HUES64 (cell line): ENCODE measurements around the gene ANXA10. TPM values are rescaled to one million over a fixed set of nuclear protein-coding genes. Genes with fewer than 3 reads are reported as not detected.

Source experiments
- H3K27ac ChIP-seq: 2 replicates; pipeline ENCODE4 v1.7.0; 2013; ENCODE audit warnings: low read depth, low read length, inconsistent platforms
- H3K27me3 ChIP-seq: 2 replicates; pipeline ENCODE4 v1.6.1; 2013; ENCODE audit warnings: mild to moderate bottlenecking, low read length; ENCODE audit not compliant: insufficient read depth
- H3K36me3 ChIP-seq: 2 replicates; pipeline ENCODE4 v1.6.1; 2013; ENCODE audit warnings: mild to moderate bottlenecking, low read length; ENCODE audit not compliant: insufficient read depth
- H3K4me1 ChIP-seq: 2 replicates; pipeline ENCODE4 v1.6.1; 2013; ENCODE audit warnings: mild to moderate bottlenecking, low read length, moderate library complexity; ENCODE audit not compliant: insufficient read depth
- H3K4me3 ChIP-seq: 2 replicates; pipeline ENCODE4 v1.5.1; 2013; ENCODE audit warnings: mild to moderate bottlenecking, low read length, moderate library complexity
- H3K9ac ChIP-seq: 2 replicates; pipeline ENCODE4 v1.6.1; 2013; ENCODE audit warnings: mild to moderate bottlenecking, low read depth, low read length
- H3K9me3 ChIP-seq: 2 replicates; pipeline ENCODE4 v1.6.1; 2013; ENCODE audit warnings: low read depth, low read length; ENCODE audit not compliant: insufficient read depth
- WGBS: fragments of 150-250, 120-280 bp; methylation state at CpG from one replicate; pipeline ENCODE4 v1.1.7; 2013; ENCODE audit warnings: missing lambda C conversion rate; 5-methylcytosine and 5-hydroxymethylcytosine counted together
- polyA plus RNA-seq, 2 experiments: library from polyadenylated mRNA; stranded (reverse); fragments of 50-300 nt; gene quantifications; one replicate each; pipeline ENCODE4 v1.2.3, GENCODE V29; 2013

The ANXA10 gene
- polyA plus RNA-seq (2013, experiment 1 of 2) = not detected
- not detected for polyA plus RNA-seq (2013, experiment 2 of 2)

- peaks cover 2% of the 10 kb centered on the region for H3K9me3 ChIP-seq
- no peak within 1 kb of the TSS for H3K27ac ChIP-seq
- no peaks in the 10 kb centered on the region for H3K36me3 ChIP-seq
- WGBS = no CpG with 5 or more reads among the region's 1 CpG
- H3K27me3 ChIP-seq = no peaks in the 10 kb centered on the region
- no peaks in the 10 kb centered on the region for H3K4me1 ChIP-seq
- no peak within 1 kb of the TSS for H3K4me3 ChIP-seq
- H3K9ac ChIP-seq = no peak within 1 kb of the TSS
Observed at GRCh38 chr4:168092176-168092712, at the start of gene ANXA10. Gene ANXA10 (plus strand): TSS chr4:168092537. CDS start chr4:168092701, 164 bp downstream.

GRCh38 chr4:168045354-168045753 lies 47.0 kb upstream of the ANXA10 start:
- Histone ChIP-seq H3K9me3 (peaks cover 16% of the 10 kb centered on the region), H3K4me3 (no peak overlapping the region), H3K4me1 (no peaks in the 10 kb centered on the region), H3K27me3 (no peaks in the 10 kb centered on the region), H3K27ac (no peak overlapping the region), H3K36me3 (no peaks in the 10 kb centered on the region), H3K9ac (no peak overlapping the region)

GRCh38 chr4:168050002-168050401 lies 42.3 kb upstream of the ANXA10 start:
- WGBS = 100% methylated on average over 1 of the region's 2 CpGs
- Histone ChIP-seq H3K27me3 (no peaks in the 10 kb centered on the region), H3K9me3 (peaks cover 20% of the 10 kb centered on the region)

GRCh38 chr4:168051526-168051925 lies 40.8 kb upstream of the ANXA10 start:
- Histone ChIP-seq H3K27me3 (no peaks in the 10 kb centered on the region), H3K4me1 (no peaks in the 10 kb centered on the region), H3K27ac (no peak overlapping the region), H3K9me3 (peaks cover 20% of the 10 kb centered on the region), H3K4me3 (no peak overlapping the region), H3K9ac (no peak overlapping the region), H3K36me3 (no peaks in the 10 kb centered on the region)

More at GRCh38 chr4:168050002-168050401, 42.3 kb upstream of the ANXA10 start:
- H3K4me1 ChIP-seq = no peaks in the 10 kb centered on the region
- no peak overlapping the region for H3K27ac ChIP-seq
- H3K9ac ChIP-seq = no peak overlapping the region
- no peak overlapping the region for H3K4me3 ChIP-seq
- H3K36me3 ChIP-seq = no peaks in the 10 kb centered on the region

GRCh38 chr4:168057412-168057811 lies 34.9 kb upstream of the ANXA10 start:
- Histone ChIP-seq H3K9me3 (no peaks in the 10 kb centered on the region), H3K4me1 (no peaks in the 10 kb centered on the region), H3K36me3 (no peaks in the 10 kb centered on the region), H3K27me3 (no peaks in the 10 kb centered on the region), H3K27ac (no peak overlapping the region), H3K4me3 (no peak overlapping the region), H3K9ac (no peak overlapping the region)
- WGBS = 93% methylated on average over 3 of the region's 3 CpGs

- no peak overlapping the region for H3K9ac ChIP-seq
- no peaks in the 10 kb centered on the region for H3K36me3 ChIP-seq
- no peaks in the 10 kb centered on the region for H3K9me3 ChIP-seq
- H3K27me3 ChIP-seq = no peaks in the 10 kb centered on the region
- H3K27ac ChIP-seq = no peak overlapping the region
- no peaks in the 10 kb centered on the region for H3K4me1 ChIP-seq
- no peak overlapping the region for H3K4me3 ChIP-seq
- WGBS = 100% methylated on average over 1 of the region's 1 CpG
Observed at GRCh38 chr4:168059251-168059650, 33.1 kb upstream of the ANXA10 start.

- Histone ChIP-seq H3K4me3 (no peak overlapping the region), H3K9me3 (no peaks in the 10 kb centered on the region), H3K27me3 (no peaks in the 10 kb centered on the region), H3K4me1 (no peaks in the 10 kb centered on the region), H3K27ac (no peak overlapping the region), H3K9ac (no peak overlapping the region), H3K36me3 (no peaks in the 10 kb centered on the region)
- WGBS = 91% methylated on average over 4 of the region's 4 CpGs
Observed at GRCh38 chr4:168063031-168063430, 29.3 kb upstream of the ANXA10 start.

- WGBS = 100% methylated on average over 1 of the region's 1 CpG
- no peaks in the 10 kb centered on the region for H3K36me3 ChIP-seq
- H3K4me3 ChIP-seq = no peak overlapping the region
- H3K4me1 ChIP-seq = no peaks in the 10 kb centered on the region
- no peak overlapping the region for H3K27ac ChIP-seq
- H3K27me3 ChIP-seq = no peaks in the 10 kb centered on the region
- H3K9me3 ChIP-seq = no peaks in the 10 kb centered on the region
- no peak overlapping the region for H3K9ac ChIP-seq
Observed at GRCh38 chr4:168070903-168071302, 21.4 kb upstream of the ANXA10 start.

- no peaks in the 10 kb centered on the region for H3K36me3 ChIP-seq
- no peaks in the 10 kb centered on the region for H3K9me3 ChIP-seq
- H3K27me3 ChIP-seq = no peaks in the 10 kb centered on the region
- no peak overlapping the region for H3K4me3 ChIP-seq
- WGBS = 100% methylated on average over 1 of the region's 2 CpGs
- no peak overlapping the region for H3K27ac ChIP-seq
- no peaks in the 10 kb centered on the region for H3K4me1 ChIP-seq
- H3K9ac ChIP-seq = no peak overlapping the region
Observed at GRCh38 chr4:168071304-168071703, 21.0 kb upstream of the ANXA10 start.

- no peak overlapping the region for H3K27ac ChIP-seq
- WGBS = 97% methylated on average over 4 of the region's 4 CpGs
- no peak overlapping the region for H3K9ac ChIP-seq
- H3K27me3 ChIP-seq = no peaks in the 10 kb centered on the region
- no peaks in the 10 kb centered on the region for H3K4me1 ChIP-seq
- no peaks in the 10 kb centered on the region for H3K36me3 ChIP-seq
- H3K4me3 ChIP-seq = no peak overlapping the region
- no peaks in the 10 kb centered on the region for H3K9me3 ChIP-seq
Observed at GRCh38 chr4:168074861-168075260, 17.5 kb upstream of the ANXA10 start.

GRCh38 chr4:168076989-168077725 lies 15.2 kb upstream of the ANXA10 start:
- H3K9ac ChIP-seq = no peak overlapping the region
- peaks cover 5% of the 10 kb centered on the region; the same call in 1 of the 2 replicates for H3K4me1 ChIP-seq
- H3K4me3 ChIP-seq = no peak overlapping the region
- H3K9me3 ChIP-seq = no peaks in the 10 kb centered on the region
- no peaks in the 10 kb centered on the region for H3K27me3 ChIP-seq
- no peaks in the 10 kb centered on the region for H3K36me3 ChIP-seq
- WGBS = 50% methylated on average over 1 of the region's 2 CpGs
- H3K27ac ChIP-seq = no peak overlapping the region
